Body of pancreas (tissue), 4 donors: Measurements from ENCODE around the gene SNX24. TPM values are rescaled to one million over a fixed set of nuclear protein-coding genes. Genes with fewer than 3 reads are reported as not detected.
A peak's percentile ranks its signal among the peaks of the same experiment; 100 is the strongest.
"Not testable (repeated sequence)": the region's sequence is repeated elsewhere in the genome, so short reads cannot be mapped to it uniquely, and the experiment has no call there.

ENCODE experiments used
- ATAC-seq: fragments of 150-250 bp; one replicate; pipeline ENCODE4 v1.9.1; 2016
- DNase-seq, 4 donors: peaks; one replicate each; pipeline ENCODE4 v3.0.0-alpha.2; 2019
- H3K27ac ChIP-seq, 4 donors: fragments of 200-600 bp; sonication (generic); 1 replicate in 3 of 4; 2 replicates in 1 of 4; pipeline versions ENCODE4 v1.5.1 to v1.6.1; 2016 to 2019; ENCODE audit warnings: mild to moderate bottlenecking in 1 of 4, mixed read lengths in 1 of 4, moderate library complexity in 1 of 4
- H3K27me3 ChIP-seq, 2 donors: fragments of 200-600 bp; sonication (generic); one replicate each; pipeline ENCODE4 v1.6.0; 2016; ENCODE audit warnings: mild to moderate bottlenecking in 1 of 2
- H3K36me3 ChIP-seq, 2 donors: fragments of 200-600 bp; sonication (generic); replicated peaks in 1 of 2; 2 replicates each; pipeline ENCODE4 v1.5.1; 2016; ENCODE audit warnings: low read depth in 2 of 2; ENCODE audit not compliant: insufficient read depth in 1 of 2
- H3K4me1 ChIP-seq: fragments of 200-600 bp; sonication (generic); one replicate; pipeline ENCODE4 v1.6.0; 2016
- H3K4me3 ChIP-seq, 2 donors: fragments of 200-600 bp; sonication (generic); 1 replicate in 1 of 2; 2 replicates in 1 of 2; pipeline ENCODE4 v1.5.1; 2016 to 2019
- H3K9me3 ChIP-seq, 3 donors: fragments of 200-600 bp; sonication (generic); 1 replicate in 2 of 3; 2 replicates in 1 of 3; pipeline ENCODE4 v1.5.1; 2016
- CTCF ChIP-seq, 7 experiments: fragments of 450-650 bp in 4 of 7; fragments of 200-600 bp in 3 of 7; sonication (generic) in 3 of 7; IDR thresholded peaks; one replicate each; pipeline ENCODE4 v1.5.1; 2016 to 2019; ENCODE audit warnings: antibody characterized with exemption in 7 of 7
- POLR2A ChIP-seq, 3 donors: fragments of 450-650 bp; IDR thresholded peaks; one replicate each; pipeline ENCODE4 v1.6.1; 2016; ENCODE audit warnings: antibody characterized with exemption in 3 of 3, mild to moderate bottlenecking in 2 of 3
- WGBS, 2 donors: methylation state at CpG; one replicate each; pipeline ENCODE4 v1.1.5; 2017; 5-methylcytosine and 5-hydroxymethylcytosine counted together
- intact Hi-C: fragments of 100-400 bp; cut with DNase I; formaldehyde crosslinking; loops from one replicate; pipeline ENCODE4 v1.15.1; 2023
- total RNA-seq, 2 donors: library from RNA; depleted of rRNA; stranded (reverse); fragments of >200 nt; gene quantifications; one replicate each; pipeline ENCODE4 v1.1.0, GENCODE V29; 2016

The SNX24 gene
- total RNA-seq, 2 donors from 2014 or later = 6.7 to 19.1 TPM

- 85 to 88% methylated on average over 6 of the region's 6 CpGs for WGBS, 2 donors
- H3K27me3 ChIP-seq = no peaks in the 10 kb centered on the region
- no peaks in the 10 kb centered on the region for H3K36me3 ChIP-seq
- DNase-seq = no peak
- no peak overlapping the region for H3K4me3 ChIP-seq
- intact Hi-C loops = loop anchor here (10.0 kb wide), 1 partner anchor 97 kb away; no protein-coding TSS in a partner anchor
- TF ChIP-seq POLR2A (IDR thresholded peaks at IDR 0.05) (no peak), CTCF (IDR thresholded peaks at IDR 0.05) (no peak)
- no peaks in the 10 kb centered on the region for H3K4me1 ChIP-seq
- ATAC-seq = no peak
- H3K27ac ChIP-seq = no peak overlapping the region
- H3K9me3 ChIP-seq = no peaks in the 10 kb centered on the region
Observed at GRCh38 chr5:122908108-122908507, 62.7 kb downstream of the SNX24 start.

GRCh38 chr5:122908662-122909061 is 63.2 kb downstream of the SNX24 start:
- DNase-seq (no peak), ATAC-seq (no peak)
- Histone ChIP-seq H3K27ac (no peak overlapping the region), H3K4me1 (no peaks in the 10 kb centered on the region), H3K4me3 (no peak overlapping the region), H3K9me3 (no peaks in the 10 kb centered on the region), H3K27me3 (no peaks in the 10 kb centered on the region), H3K36me3 (no peaks in the 10 kb centered on the region)
- WGBS, 2 donors = 94 to 95% methylated on average over 6 of the region's 6 CpGs
- TF ChIP-seq CTCF (IDR thresholded peaks at IDR 0.05) = no peak
- no peak for TF ChIP-seq POLR2A (IDR thresholded peaks at IDR 0.05)
- intact Hi-C loops = loop anchor here (10.0 kb wide), 1 partner anchor 96 kb away; no protein-coding TSS in a partner anchor

- Histone ChIP-seq H3K9me3 (no peaks in the 10 kb centered on the region), H3K27ac (no peak overlapping the region), H3K4me3 (no peak overlapping the region), H3K27me3 (no peaks in the 10 kb centered on the region), H3K36me3 (no peaks in the 10 kb centered on the region), H3K4me1 (no peaks in the 10 kb centered on the region)
- 89% methylated on average over 5 of the region's 5 CpGs for WGBS, 2 donors
- intact Hi-C loops = loop anchor here (10.0 kb wide), 1 partner anchor 95 kb away; no protein-coding TSS in a partner anchor
- DNase-seq = no peak
- no peak for ATAC-seq
- no peak for TF ChIP-seq CTCF (IDR thresholded peaks at IDR 0.05)
- TF ChIP-seq POLR2A (IDR thresholded peaks at IDR 0.05) = no peak
Observed at GRCh38 chr5:122909470-122910100, 64.2 kb downstream of the SNX24 start.

GRCh38 chr5:122913436-122913835 is 68.0 kb downstream of the SNX24 start:
- 96 to 100% methylated on average over 3 to 18 of the region's 20 CpGs for WGBS, 2 donors
- H3K4me3 ChIP-seq, H3K27ac ChIP-seq, DNase-seq, ATAC-seq, H3K36me3 ChIP-seq, H3K27me3 ChIP-seq, intact Hi-C loops, H3K9me3 ChIP-seq: not testable (repeated sequence)
- H3K4me1 ChIP-seq = peaks cover 16% of the 10 kb centered on the region

- Histone ChIP-seq H3K27me3 (no peaks in the 10 kb centered on the region), H3K36me3 (no peaks in the 10 kb centered on the region), H3K27ac (peak overlapping the region in 3 of 4 donors; percentile 22 to 65 (median 45)), H3K4me1 (peaks cover 16% of the 10 kb centered on the region), H3K4me3 (no peak overlapping the region), H3K9me3 (no peaks in the 10 kb centered on the region)
- TF ChIP-seq CTCF (IDR thresholded peaks at IDR 0.05) (no peak), POLR2A (IDR thresholded peaks at IDR 0.05) (no peak)
- DNase-seq (peak in 2 of 4 donors; percentile 10 to 21), ATAC-seq (peak; percentile 47)
- 24 to 32% methylated on average over 5 of the region's 5 CpGs for WGBS, 2 donors
- intact Hi-C loops = no loop called here
Observed at GRCh38 chr5:122915717-122916461, 70.5 kb downstream of the SNX24 start.
